HEK293 (cell line): Measurements from ENCODE around the gene ANO6.

ENCODE experiments used
- SETDB1 ChIP-seq: IDR thresholded peaks from one replicate; pipeline ENCODE4 v1.6.1; 2017; ENCODE audit warnings: mild to moderate bottlenecking, low read length, moderate library complexity, mixed read lengths; ENCODE audit not compliant: insufficient read length
- ZBTB1 ChIP-seq: fragments of 450-650 bp; formaldehyde crosslinking; IDR thresholded peaks from 2 replicates; pipeline ENCODE4 v1.5.1; 2016; ENCODE audit warnings: missing biosample characterization, missing genetic modification characterization
- ZNF16 ChIP-seq: fragments of 450-650 bp; formaldehyde crosslinking; IDR thresholded peaks from 2 replicates; pipeline ENCODE4 v1.5.1; 2016; ENCODE audit warnings: low read depth, missing biosample characterization, missing genetic modification characterization
- ZNF266 ChIP-seq: fragments of 450-650 bp; formaldehyde crosslinking; IDR thresholded peaks from 2 replicates; pipeline ENCODE4 v1.5.1; 2016; ENCODE audit warnings: missing biosample characterization, missing genetic modification characterization, low read depth
- ZNF48 ChIP-seq: fragments of 450-650 bp; formaldehyde crosslinking; IDR thresholded peaks from 2 replicates; pipeline ENCODE4 v1.5.1; 2016; ENCODE audit warnings: missing biosample characterization, missing genetic modification characterization
- ZNF521 ChIP-seq: fragments of 450-650 bp; formaldehyde crosslinking; IDR thresholded peaks from 2 replicates; pipeline ENCODE4 v1.5.1; 2017; ENCODE audit warnings: missing biosample characterization, mild to moderate bottlenecking, missing genetic modification characterization
- ZNF530 ChIP-seq: fragments of 450-650 bp; formaldehyde crosslinking; IDR thresholded peaks from 2 replicates; pipeline ENCODE4 v1.5.1; 2016; ENCODE audit warnings: low read depth, missing biosample characterization, missing genetic modification characterization
- ZNF660 ChIP-seq: fragments of 450-650 bp; IDR thresholded peaks from 2 replicates; pipeline ENCODE4 v1.5.1; 2018; ENCODE audit warnings: missing biosample characterization, mild to moderate bottlenecking, missing genetic modification characterization
- ZNF843 ChIP-seq: fragments of 450-650 bp; formaldehyde crosslinking; IDR thresholded peaks from 2 replicates; pipeline ENCODE4 v1.5.1; 2016; ENCODE audit warnings: missing biosample characterization, missing genetic modification characterization
- TF ChIP-seq, protein P1 (sequence below): fragments of 450-650 bp; formaldehyde crosslinking; IDR thresholded peaks from 2 replicates; pipeline ENCODE4 v1.5.1; 2016; ENCODE audit warnings: missing biosample characterization, missing genetic modification characterization
- TF ChIP-seq, protein P2 (sequence below): fragments of 450-650 bp; formaldehyde crosslinking; IDR thresholded peaks from 2 replicates; pipeline ENCODE4 v1.5.1; 2016; ENCODE audit warnings: missing biosample characterization, missing genetic modification characterization

DNA sequence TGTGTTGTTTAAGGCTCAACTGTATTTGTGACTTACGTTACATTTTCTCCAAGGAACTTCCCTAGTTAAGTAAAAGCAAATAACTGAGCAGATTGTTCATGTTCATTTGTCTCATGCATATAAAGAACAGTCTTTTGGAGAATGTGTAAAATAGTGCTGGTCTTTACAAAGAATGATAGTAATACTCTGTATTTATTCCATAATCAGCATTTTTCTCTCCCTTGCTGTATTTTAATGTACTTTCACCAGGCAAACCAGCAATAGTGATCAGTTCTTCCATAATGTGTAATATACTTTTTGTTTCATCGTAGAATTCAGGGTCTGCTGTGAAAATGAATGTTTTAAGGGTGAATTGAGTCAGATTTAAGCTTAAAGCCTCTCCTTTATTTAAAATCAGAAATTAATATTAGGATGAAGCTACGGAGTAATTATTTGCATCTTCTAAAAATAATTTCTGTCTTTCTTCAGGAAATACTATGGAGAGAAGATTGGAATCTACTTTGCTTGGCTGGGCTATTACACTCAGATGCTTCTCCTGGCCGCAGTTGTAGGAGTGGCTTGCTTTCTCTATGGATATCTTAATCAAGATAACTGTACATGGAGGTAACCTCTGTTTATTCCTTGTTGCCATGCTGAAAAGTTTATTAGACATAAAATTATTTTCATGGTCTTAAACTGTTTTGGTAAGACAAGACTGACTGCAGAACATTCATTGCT lies 141.1 kb downstream of the ANO6 start:
- TF ChIP-seq, protein P1, sequence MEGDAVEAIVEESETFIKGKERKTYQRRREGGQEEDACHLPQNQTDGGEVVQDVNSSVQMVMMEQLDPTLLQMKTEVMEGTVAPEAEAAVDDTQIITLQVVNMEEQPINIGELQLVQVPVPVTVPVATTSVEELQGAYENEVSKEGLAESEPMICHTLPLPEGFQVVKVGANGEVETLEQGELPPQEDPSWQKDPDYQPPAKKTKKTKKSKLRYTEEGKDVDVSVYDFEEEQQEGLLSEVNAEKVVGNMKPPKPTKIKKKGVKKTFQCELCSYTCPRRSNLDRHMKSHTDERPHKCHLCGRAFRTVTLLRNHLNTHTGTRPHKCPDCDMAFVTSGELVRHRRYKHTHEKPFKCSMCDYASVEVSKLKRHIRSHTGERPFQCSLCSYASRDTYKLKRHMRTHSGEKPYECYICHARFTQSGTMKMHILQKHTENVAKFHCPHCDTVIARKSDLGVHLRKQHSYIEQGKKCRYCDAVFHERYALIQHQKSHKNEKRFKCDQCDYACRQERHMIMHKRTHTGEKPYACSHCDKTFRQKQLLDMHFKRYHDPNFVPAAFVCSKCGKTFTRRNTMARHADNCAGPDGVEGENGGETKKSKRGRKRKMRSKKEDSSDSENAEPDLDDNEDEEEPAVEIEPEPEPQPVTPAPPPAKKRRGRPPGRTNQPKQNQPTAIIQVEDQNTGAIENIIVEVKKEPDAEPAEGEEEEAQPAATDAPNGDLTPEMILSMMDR (tag by site-specific recombination): no peak
- TF ChIP-seq ZNF530: no peak
- no peak for TF ChIP-seq ZNF16 (tag by site-specific recombination)
- TF ChIP-seq, protein P2, sequence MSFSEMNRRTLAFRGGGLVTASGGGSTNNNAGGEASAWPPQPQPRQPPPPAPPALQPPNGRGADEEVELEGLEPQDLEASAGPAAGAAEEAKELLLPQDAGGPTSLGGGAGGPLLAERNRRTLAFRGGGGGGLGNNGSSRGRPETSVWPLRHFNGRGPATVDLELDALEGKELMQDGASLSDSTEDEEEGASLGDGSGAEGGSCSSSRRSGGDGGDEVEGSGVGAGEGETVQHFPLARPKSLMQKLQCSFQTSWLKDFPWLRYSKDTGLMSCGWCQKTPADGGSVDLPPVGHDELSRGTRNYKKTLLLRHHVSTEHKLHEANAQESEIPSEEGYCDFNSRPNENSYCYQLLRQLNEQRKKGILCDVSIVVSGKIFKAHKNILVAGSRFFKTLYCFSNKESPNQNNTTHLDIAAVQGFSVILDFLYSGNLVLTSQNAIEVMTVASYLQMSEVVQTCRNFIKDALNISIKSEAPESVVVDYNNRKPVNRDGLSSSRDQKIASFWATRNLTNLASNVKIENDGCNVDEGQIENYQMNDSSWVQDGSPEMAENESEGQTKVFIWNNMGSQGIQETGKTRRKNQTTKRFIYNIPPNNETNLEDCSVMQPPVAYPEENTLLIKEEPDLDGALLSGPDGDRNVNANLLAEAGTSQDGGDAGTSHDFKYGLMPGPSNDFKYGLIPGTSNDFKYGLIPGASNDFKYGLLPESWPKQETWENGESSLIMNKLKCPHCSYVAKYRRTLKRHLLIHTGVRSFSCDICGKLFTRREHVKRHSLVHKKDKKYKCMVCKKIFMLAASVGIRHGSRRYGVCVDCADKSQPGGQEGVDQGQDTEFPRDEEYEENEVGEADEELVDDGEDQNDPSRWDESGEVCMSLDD (tag by site-specific recombination): no peak
- TF ChIP-seq SETDB1: no peak
- no peak for TF ChIP-seq ZNF521 (tag by site-specific recombination)
- no peak for TF ChIP-seq ZNF660 (tag by site-specific recombination)
- TF ChIP-seq ZNF266: no peak
- TF ChIP-seq ZBTB1 (tag by site-specific recombination): no peak
- TF ChIP-seq ZNF48 (tag by site-specific recombination): no peak
- no peak for TF ChIP-seq ZNF843 (tag by site-specific recombination)
